NB4 (cell line): ENCODE measurements around the gene CCDC154.
A peak's percentile ranks its signal among the peaks of the same experiment; 100 is the strongest.

Experiments used
- DNase-seq: peaks from one replicate; pipeline ENCODE4 v3.0.0; 2010; ENCODE audit warnings: low read depth
- H3K4me3 ChIP-seq: one replicate; pipeline ENCODE4 v1.5.1; 2011; ENCODE audit warnings: mild to moderate bottlenecking, low read depth, low read length, moderate library complexity
- CTCF ChIP-seq: IDR thresholded peaks from one replicate; pipeline ENCODE4 v1.5.1; 2012; ENCODE audit warnings: low read depth, low read length
- MAX ChIP-seq: IDR thresholded peaks from 2 replicates; pipeline ENCODE4 v1.6.1; 2011; ENCODE audit warnings: low read depth, low read length
- MYC ChIP-seq: IDR thresholded peaks from 2 replicates; pipeline ENCODE4 v1.6.1; 2011; ENCODE audit warnings: low read depth, low read length
- POLR2A ChIP-seq: IDR thresholded peaks from 2 replicates; pipeline ENCODE4 v1.6.1; 2011; ENCODE audit warnings: mild to moderate bottlenecking; ENCODE audit not compliant: insufficient read length; ENCODE audit errors: extremely low read depth

CCDC154 gene

GRCh38 chr16:1454561-1454960 lies 10.2 kb upstream of the CCDC154 start:
- TF ChIP-seq CTCF = no peak
- TF ChIP-seq POLR2A = no peak
- no peak for TF ChIP-seq MAX
- no peak for TF ChIP-seq MYC
- no peak overlapping the region for H3K4me3 ChIP-seq
- DNase-seq = no peak

- H3K4me3 ChIP-seq = no peak overlapping the region
- no peak for DNase-seq
- TF ChIP-seq POLR2A = no peak
- TF ChIP-seq CTCF = no peak
- no peak for TF ChIP-seq MAX
- no peak for TF ChIP-seq MYC
Observed at GRCh38 chr16:1453316-1453715, 9.0 kb upstream of the CCDC154 start.

GRCh38 chr16:1452530-1452929 lies 8.2 kb upstream of the CCDC154 start:
- H3K4me3 ChIP-seq = no peak overlapping the region
- no peak for DNase-seq
- TF ChIP-seq MAX = no peak
- TF ChIP-seq POLR2A = no peak
- no peak for TF ChIP-seq CTCF
- no peak for TF ChIP-seq MYC

GRCh38 chr16:1451702-1452392 lies 7.5 kb upstream of the CCDC154 start:
- no peak for DNase-seq
- H3K4me3 ChIP-seq = no peak overlapping the region
- TF ChIP-seq CTCF = no peak
- TF ChIP-seq POLR2A = no peak
- no peak for TF ChIP-seq MYC
- TF ChIP-seq MAX = no peak

GRCh38 chr16:1450841-1451240 lies 6.5 kb upstream of the CCDC154 start:
- no peak overlapping the region for H3K4me3 ChIP-seq
- TF ChIP-seq MYC = no peak
- TF ChIP-seq POLR2A = no peak
- DNase-seq = no peak

GRCh38 chr16:1450218-1450617 lies 5.9 kb upstream of the CCDC154 start:
- peak; percentile 35 for DNase-seq
- TF ChIP-seq POLR2A = no peak
- TF ChIP-seq CTCF = peak; percentile 5
- TF ChIP-seq MYC = no peak
- TF ChIP-seq MAX = no peak
- no peak overlapping the region for H3K4me3 ChIP-seq
